ENCODE data around the gene WDCP. TPM values are rescaled to one million over a fixed set of nuclear protein-coding genes. Genes with fewer than 3 reads are reported as not detected.
"Not testable (repeated sequence)": the region's sequence is repeated elsewhere in the genome, so short reads cannot be mapped to it uniquely, and the experiment has no call there.

Gene WDCP
- total and polyA plus RNA-seq, 10 of the 15 experiments (the other 5 are each of a cell fraction or from before 2014, with no cell fraction given) = 5.5 to 21.3 (median 13.2) TPM

- peak; percentile 92 for TF ChIP-seq CHD2 (IDR thresholded peaks at IDR 0.05; ENCODE audit: borderline replicate concordance, low read depth, low read length)
- TF ChIP-seq FOS (IDR thresholded peaks at IDR 0.05; ENCODE audit: borderline replicate concordance, extremely low read depth, insufficient read length) = peak; percentile 85
These were observed at the start of gene WDCP (continued) for GRCh38 chr2:24046930-24047702.

GRCh38 chr2:24095171-24095677, 48.0 kb upstream of the WDCP start:
- not testable (repeated sequence) for FAIRE-seq

DNA sequence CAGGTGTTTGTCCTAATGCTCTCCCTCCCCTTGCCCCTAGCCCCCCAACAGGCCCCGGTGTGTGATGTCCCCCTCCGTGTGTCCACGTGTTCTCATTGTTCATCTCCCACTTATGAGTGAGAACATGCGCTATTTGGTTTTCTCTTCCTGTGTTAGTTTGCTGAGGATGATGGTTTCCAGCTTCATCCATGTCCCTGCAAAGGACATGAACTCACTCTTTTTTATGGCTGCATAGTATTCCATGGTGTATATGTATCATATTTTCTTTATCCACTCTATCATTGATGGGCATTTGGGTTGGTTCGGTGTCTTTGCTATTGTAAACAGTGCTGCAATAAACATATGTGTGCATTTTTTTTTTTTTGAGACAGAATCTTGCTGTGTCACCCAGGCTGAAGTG, 46.1 kb upstream of the WDCP start:
- H3K4me2 ChIP-seq (ENCODE audit: control insufficient read depth, insufficient read depth); H2AFZ ChIP-seq (ENCODE audit: control insufficient read depth, low read depth, low read length); H3K4me1 ChIP-seq (ENCODE audit: control insufficient read depth, insufficient read depth, low read length); H3K4me3 ChIP-seq; CTCF ChIA-PET; H3K27me3 ChIP-seq (replicated peaks in 1 of 2; ENCODE audit: control insufficient read depth in 2 of 2, insufficient read depth in 2 of 2, low read length in 1 of 2); SMC1A ChIA-PET (ENCODE audit: uncharacterized antibody, unreplicated experiment); in situ Hi-C loops (cut with MboI); ATAC-seq; intact Hi-C loops (cut with micrococcal nuclease; ENCODE audit: unreplicated experiment); H3K79me2 ChIP-seq (ENCODE audit: control insufficient read depth, insufficient read depth, low read length); H3K9ac ChIP-seq (ENCODE audit: control insufficient read depth, insufficient read depth, low read length); H3K27ac ChIP-seq (ENCODE audit: control insufficient read depth, insufficient read depth); H4K20me1 ChIP-seq (ENCODE audit: control insufficient read depth, insufficient read depth); H3K9me3 ChIP-seq (replicated peaks; ENCODE audit: control insufficient read depth, insufficient read depth, low read length); BruUV-seq (replicated peaks); H3K36me3 ChIP-seq (ENCODE audit: control insufficient read depth in 2 of 2, insufficient read depth in 2 of 2, low read length in 1 of 2); FAIRE-seq; DNase-seq (ENCODE audit: low read depth, low spot score); RAD21 ChIA-PET (ENCODE audit: unreplicated experiment): not testable (repeated sequence)
- 96% methylated on average over 2 of the region's 5 CpGs for WGBS (ENCODE audit: insufficient coverage, insufficient replicate concordance, low lambda C conversion rate, missing lambda C conversion rate)
- POLR2A ChIA-PET = interaction anchor here (1.0 kb wide), 1 partner anchor 30 kb away, joined by 5 read pairs; the partner anchor contains the start of gene PFN4

More at GRCh38 chr2:24095171-24095677, 48.0 kb upstream of the WDCP start:
- H3K36me3 ChIP-seq (ENCODE audit: control insufficient read depth in 2 of 2, insufficient read depth in 2 of 2, low read length in 1 of 2); H3K79me2 ChIP-seq (ENCODE audit: control insufficient read depth, insufficient read depth, low read length); H3K4me1 ChIP-seq (ENCODE audit: control insufficient read depth, insufficient read depth, low read length); POLR2A ChIA-PET; BruUV-seq (replicated peaks); H3K27ac ChIP-seq (ENCODE audit: control insufficient read depth, insufficient read depth); H3K27me3 ChIP-seq (replicated peaks in 1 of 2; ENCODE audit: control insufficient read depth in 2 of 2, insufficient read depth in 2 of 2, low read length in 1 of 2); H3K4me2 ChIP-seq (ENCODE audit: control insufficient read depth, insufficient read depth); RAD21 ChIA-PET (ENCODE audit: unreplicated experiment); intact Hi-C loops (cut with micrococcal nuclease; ENCODE audit: unreplicated experiment); H3K4me3 ChIP-seq; in situ Hi-C loops (cut with MboI); H4K20me1 ChIP-seq (ENCODE audit: control insufficient read depth, insufficient read depth); H3K9ac ChIP-seq (ENCODE audit: control insufficient read depth, insufficient read depth, low read length); H3K9me3 ChIP-seq (replicated peaks; ENCODE audit: control insufficient read depth, insufficient read depth, low read length); ATAC-seq; H2AFZ ChIP-seq (ENCODE audit: control insufficient read depth, low read depth, low read length); DNase-seq (ENCODE audit: low read depth, low spot score); CTCF ChIA-PET: not testable (repeated sequence)
- 95% methylated on average over 17 of the region's 17 CpGs for WGBS (ENCODE audit: insufficient coverage, insufficient replicate concordance, low lambda C conversion rate, missing lambda C conversion rate)
- SMC1A ChIA-PET (ENCODE audit: uncharacterized antibody, unreplicated experiment) = interaction anchor here (1.2 kb wide), 1 partner anchor 27 kb away, joined by 3 read pairs; the partner anchor contains the start of gene PFN4

Data from GM12878 (cell line).